Natural killer cell (primary cell): ENCODE measurements around the gene CBY2. TPM values are rescaled to one million over a fixed set of nuclear protein-coding genes. Genes with fewer than 3 reads are reported as not detected.

Source experiments
- ATAC-seq, 3 donors: fragments of 150-1000 bp in 2 of 3; fragments of 200-7000 bp in 1 of 3; cut with Tn5 transposase; 1 replicate in 1 of 3; 2 replicates in 2 of 3; pipeline ENCODE4 v1.10.0; 2021; ENCODE audit warnings: mild to moderate bottlenecking in 2 of 3, moderate library complexity in 2 of 3
- DNase-seq, 2 donors: peaks; one replicate each; pipeline versions ENCODE4 v3.0.0 to v3.0.0-alpha.2; 2013 to 2021; ENCODE audit warnings: mixed read lengths in 1 of 2
- H3K27ac ChIP-seq: one replicate; pipeline ENCODE4 v1.5.1; 2013; ENCODE audit warnings: mild to moderate bottlenecking, low read length
- H3K27me3 ChIP-seq: one replicate; pipeline ENCODE4 v1.6.1; 2013; ENCODE audit warnings: low read length; ENCODE audit not compliant: control insufficient read depth, insufficient read depth
- H3K36me3 ChIP-seq: one replicate; pipeline ENCODE4 v1.6.1; 2013; ENCODE audit warnings: low read length; ENCODE audit not compliant: control insufficient read depth, insufficient read depth
- H3K4me1 ChIP-seq: one replicate; pipeline ENCODE4 v1.6.1; 2013; ENCODE audit warnings: low read length; ENCODE audit not compliant: control insufficient read depth, insufficient read depth
- H3K4me3 ChIP-seq: one replicate; pipeline ENCODE4 v1.5.1; 2013; ENCODE audit warnings: low read length
- H3K9me3 ChIP-seq: one replicate; pipeline ENCODE4 v1.6.1; 2013; ENCODE audit warnings: low read length; ENCODE audit not compliant: control insufficient read depth, insufficient read depth
- H3K27ac Mint-ChIP-seq, 2 donors: one replicate each; pipeline ENCODE4 v1.8.0; 2022; ENCODE audit warnings: mild to moderate bottlenecking in 2 of 2, mixed read lengths in 2 of 2, moderate library complexity in 1 of 2
- H3K27me3 Mint-ChIP-seq, 2 donors: one replicate each; pipeline ENCODE4 v1.8.0; 2022; ENCODE audit warnings: low read depth in 2 of 2, mixed read lengths in 2 of 2
- H3K36me3 Mint-ChIP-seq: one replicate; pipeline ENCODE4 v1.8.0; 2022; ENCODE audit warnings: mixed read lengths
- H3K4me1 Mint-ChIP-seq, 2 donors: one replicate each; pipeline ENCODE4 v1.8.0; 2022; ENCODE audit warnings: mixed read lengths in 2 of 2
- H3K4me3 Mint-ChIP-seq: one replicate; pipeline ENCODE4 v1.8.0; 2022; ENCODE audit warnings: mild to moderate bottlenecking, moderate library complexity, mixed read lengths
- H3K9me3 Mint-ChIP-seq, 2 donors: one replicate each; pipeline ENCODE4 v1.8.0; 2022; ENCODE audit warnings: mixed read lengths in 2 of 2
- WGBS: methylation state at CpG from one replicate; pipeline ENCODE4 v1.1.7; 2013; ENCODE audit warnings: missing lambda C conversion rate; ENCODE audit not compliant: insufficient coverage; 5-methylcytosine and 5-hydroxymethylcytosine counted together
- intact Hi-C: fragments of 100-400 bp; cut with micrococcal nuclease; formaldehyde crosslinking; loops from one replicate; pipeline ENCODE4 v1.14.2; 2022
- total RNA-seq, 4 donors: library from RNA; stranded (reverse); fragments of 120-200 nt in 1 of 4; gene quantifications; one replicate each; pipeline versions ENCODE4 v1.2.3 to v1.2.4, GENCODE V29; 2013 to 2022
- TF ChIP-seq, protein P1 (sequence below): fragments of 200-600 bp; IDR thresholded peaks from one replicate; pipeline ENCODE4 v1.8.0; 2022; ENCODE audit warnings: antibody characterized with exemption

The CBY2 gene
- total RNA-seq, 3 donors from 2014 or later (not counting 1 experiment from before 2014, with no cell fraction given): not detected

DNA sequence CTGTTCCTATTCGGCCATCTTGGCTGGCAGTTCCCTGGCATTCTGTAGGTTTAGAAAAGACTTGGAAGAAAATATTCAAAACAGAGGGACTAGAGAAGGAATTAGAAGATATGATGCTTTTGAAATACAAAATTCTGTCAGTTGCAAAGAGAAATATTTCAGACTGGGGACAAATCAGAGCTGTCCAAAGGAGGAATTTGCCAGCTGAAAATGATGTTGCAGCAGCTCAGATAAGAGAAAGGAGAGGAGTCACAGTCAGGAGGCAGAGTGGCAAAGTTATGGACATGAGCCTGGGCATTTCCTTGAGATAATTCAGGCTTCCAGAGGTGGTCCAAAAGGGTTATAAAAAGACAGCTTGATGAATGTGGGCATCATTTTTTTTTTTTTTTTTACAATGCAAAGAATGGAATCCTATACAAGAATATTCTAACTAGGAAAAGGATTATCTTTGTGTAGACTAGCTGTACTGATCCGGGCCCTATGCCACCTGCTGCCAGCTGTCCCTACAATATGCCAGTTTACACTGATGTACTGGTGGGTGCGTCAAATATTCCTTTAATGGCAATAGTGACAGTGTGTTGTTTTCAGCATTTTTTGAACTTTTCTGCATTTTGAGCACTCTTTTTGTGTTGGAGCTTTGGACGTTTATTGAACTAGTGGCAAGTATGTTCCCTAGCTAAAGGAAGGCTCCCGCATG lies 31.8 kb upstream of the CBY2 start:
- H3K9me3 ChIP-seq: no peaks in the 10 kb centered on the region
- no peak overlapping the region for H3K27ac ChIP-seq
- H3K27me3 ChIP-seq: no peaks in the 10 kb centered on the region
- DNase-seq: no peak
- no peaks in the 10 kb centered on the region for H3K4me1 ChIP-seq
- Mint-ChIP-seq H3K27me3 (peaks cover 2 to 18% of the 10 kb centered on the region in 2 donors), H3K36me3 (no peaks in the 10 kb centered on the region), H3K4me3 (no peak overlapping the region), H3K4me1 (no peaks in the 10 kb centered on the region), H3K27ac (no peak overlapping the region), H3K9me3 (no peaks in the 10 kb centered on the region)
- no peaks in the 10 kb centered on the region for H3K36me3 ChIP-seq
- H3K4me3 ChIP-seq: no peak overlapping the region
- 92% methylated on average over 5 of the region's 5 CpGs for WGBS
- intact Hi-C loops: no loop called here
- no peak for ATAC-seq
- TF ChIP-seq, protein P1, sequence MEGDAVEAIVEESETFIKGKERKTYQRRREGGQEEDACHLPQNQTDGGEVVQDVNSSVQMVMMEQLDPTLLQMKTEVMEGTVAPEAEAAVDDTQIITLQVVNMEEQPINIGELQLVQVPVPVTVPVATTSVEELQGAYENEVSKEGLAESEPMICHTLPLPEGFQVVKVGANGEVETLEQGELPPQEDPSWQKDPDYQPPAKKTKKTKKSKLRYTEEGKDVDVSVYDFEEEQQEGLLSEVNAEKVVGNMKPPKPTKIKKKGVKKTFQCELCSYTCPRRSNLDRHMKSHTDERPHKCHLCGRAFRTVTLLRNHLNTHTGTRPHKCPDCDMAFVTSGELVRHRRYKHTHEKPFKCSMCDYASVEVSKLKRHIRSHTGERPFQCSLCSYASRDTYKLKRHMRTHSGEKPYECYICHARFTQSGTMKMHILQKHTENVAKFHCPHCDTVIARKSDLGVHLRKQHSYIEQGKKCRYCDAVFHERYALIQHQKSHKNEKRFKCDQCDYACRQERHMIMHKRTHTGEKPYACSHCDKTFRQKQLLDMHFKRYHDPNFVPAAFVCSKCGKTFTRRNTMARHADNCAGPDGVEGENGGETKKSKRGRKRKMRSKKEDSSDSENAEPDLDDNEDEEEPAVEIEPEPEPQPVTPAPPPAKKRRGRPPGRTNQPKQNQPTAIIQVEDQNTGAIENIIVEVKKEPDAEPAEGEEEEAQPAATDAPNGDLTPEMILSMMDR: no peak

DNA sequence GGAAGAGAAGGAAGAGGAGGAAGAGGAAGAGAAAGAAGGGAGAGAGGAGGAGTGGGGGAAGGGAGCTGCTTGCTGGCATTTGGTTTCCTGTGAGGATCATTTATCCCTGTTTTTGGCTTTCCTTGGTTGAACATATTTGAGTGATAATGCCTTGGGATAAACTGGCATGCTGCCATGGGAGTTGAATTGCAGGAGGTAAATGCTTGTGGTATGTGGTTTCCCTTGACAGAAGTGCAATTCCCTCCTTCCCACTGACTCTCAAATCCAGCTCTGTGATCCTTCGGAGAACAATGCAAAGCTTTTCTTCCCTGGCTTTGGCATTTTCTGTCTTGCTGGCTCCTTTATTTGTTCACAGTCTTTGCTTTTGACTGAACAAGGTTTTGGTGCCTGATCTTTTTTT lies 27.2 kb upstream of the CBY2 start:
- H3K36me3 Mint-ChIP-seq: no peaks in the 10 kb centered on the region
- H3K9me3 ChIP-seq: no peaks in the 10 kb centered on the region
- no peak overlapping the region for H3K4me3 ChIP-seq
- H3K9me3 Mint-ChIP-seq: no peaks in the 10 kb centered on the region
- TF ChIP-seq, protein P1: no peak
- no peaks in the 10 kb centered on the region for H3K4me1 Mint-ChIP-seq
- H3K4me3 Mint-ChIP-seq: no peak overlapping the region
- H3K27me3 ChIP-seq: no peaks in the 10 kb centered on the region
- H3K27me3 Mint-ChIP-seq: peaks cover 0 to 13% of the 10 kb centered on the region in 2 donors
- WGBS: 80% methylated on average over 1 of the region's 1 CpG
- H3K36me3 ChIP-seq: no peaks in the 10 kb centered on the region
- H3K4me1 ChIP-seq: no peaks in the 10 kb centered on the region
- H3K27ac ChIP-seq: no peak overlapping the region
- ATAC-seq: no peak
- intact Hi-C loops: no loop called here
- no peak overlapping the region for H3K27ac Mint-ChIP-seq
- DNase-seq: no peak

DNA sequence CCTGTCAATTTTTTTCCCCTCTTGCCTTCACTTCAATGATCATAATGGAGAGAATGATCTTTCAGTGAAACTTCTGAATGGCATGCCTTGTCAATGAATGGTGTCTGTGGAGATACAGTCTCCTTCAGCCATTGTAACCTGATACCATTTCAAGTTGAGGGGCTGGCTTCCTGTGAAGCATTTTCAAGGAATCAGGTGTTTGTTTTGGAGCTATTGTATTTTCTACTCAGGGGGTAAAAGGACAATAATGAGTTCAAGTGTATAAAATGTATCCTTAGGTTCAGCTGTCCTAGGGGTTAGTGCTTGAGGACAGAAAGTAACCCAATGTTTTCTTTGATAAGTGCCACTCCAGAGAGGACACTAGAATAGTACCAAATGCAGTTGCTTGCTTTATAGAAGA lies 23.8 kb upstream of the CBY2 start:
- Mint-ChIP-seq H3K27me3 (peaks cover 3 to 9% of the 10 kb centered on the region in 2 donors), H3K4me3 (no peak overlapping the region)
- no peak for ATAC-seq

More for the DNA sequence above, 23.8 kb upstream of the CBY2 start:
- H3K4me1 Mint-ChIP-seq: no peaks in the 10 kb centered on the region
- TF ChIP-seq, protein P1: no peak
- no peak overlapping the region for H3K4me3 ChIP-seq
- H3K27ac Mint-ChIP-seq: no peak overlapping the region
- H3K9me3 ChIP-seq: no peaks in the 10 kb centered on the region
- no peak overlapping the region for H3K27ac ChIP-seq
- no peaks in the 10 kb centered on the region for H3K36me3 Mint-ChIP-seq
- DNase-seq: no peak
- no peaks in the 10 kb centered on the region for H3K4me1 ChIP-seq
- intact Hi-C loops: no loop called here
- H3K9me3 Mint-ChIP-seq: no peaks in the 10 kb centered on the region
- H3K27me3 ChIP-seq: no peaks in the 10 kb centered on the region
- no peaks in the 10 kb centered on the region for H3K36me3 ChIP-seq
